Duodenal mucosa (tissue), 2 donors: ENCODE results near the gene FCHO1.

Source experiments
- H3K27ac ChIP-seq: one replicate; pipeline ENCODE4 v1.7.0; 2013; ENCODE audit warnings: low read depth, low read length
- H3K27me3 ChIP-seq, 2 donors: one replicate each; pipeline ENCODE4 v1.7.0; 2013; ENCODE audit warnings: low read length in 2 of 2, control low read depth in 1 of 2; ENCODE audit not compliant: insufficient read depth in 2 of 2, control insufficient read depth in 1 of 2
- H3K36me3 ChIP-seq, 2 donors: one replicate each; pipeline ENCODE4 v1.7.0; 2013; ENCODE audit warnings: low read length in 2 of 2, control low read depth in 1 of 2; ENCODE audit not compliant: insufficient read depth in 2 of 2, control insufficient read depth in 1 of 2
- H3K4me1 ChIP-seq, 2 donors: one replicate each; pipeline ENCODE4 v1.7.0; 2013; ENCODE audit warnings: low read length in 2 of 2, control low read depth in 1 of 2; ENCODE audit not compliant: insufficient read depth in 2 of 2, control insufficient read depth in 1 of 2
- H3K4me3 ChIP-seq, 2 donors: one replicate each; pipeline ENCODE4 v1.7.0; 2013; ENCODE audit warnings: low read length in 2 of 2, low read depth in 1 of 2
- H3K9ac ChIP-seq, 2 donors: one replicate each; pipeline ENCODE4 v1.7.0; 2013; ENCODE audit warnings: low read length in 2 of 2, low read depth in 1 of 2
- H3K9me3 ChIP-seq, 2 donors: one replicate each; pipeline ENCODE4 v1.7.0; 2013; ENCODE audit warnings: low read length in 2 of 2, control low read depth in 1 of 2; ENCODE audit not compliant: control insufficient read depth in 1 of 2

Gene FCHO1

GRCh38 chr19:17751912-17752273 lies 616 bp downstream of the FCHO1 start:
- H3K9me3 ChIP-seq = no peaks in the 10 kb centered on the region
- no peaks in the 10 kb centered on the region for H3K36me3 ChIP-seq
- no peaks in the 10 kb centered on the region for H3K27me3 ChIP-seq
- peak overlapping the region in 1 of 2 donors; percentile 29 for H3K9ac ChIP-seq
- H3K27ac ChIP-seq = peak overlapping the region; percentile 13
- H3K4me3 ChIP-seq = peak overlapping the region; percentile 46 to 51
- H3K4me1 ChIP-seq = peaks cover 6 to 23% of the 10 kb centered on the region in 2 donors

- Histone ChIP-seq H3K27ac (no peak overlapping the region), H3K27me3 (no peaks in the 10 kb centered on the region), H3K4me1 (peaks cover 10 to 23% of the 10 kb centered on the region in 2 donors), H3K36me3 (no peaks in the 10 kb centered on the region), H3K9ac (no peak overlapping the region), H3K9me3 (no peaks in the 10 kb centered on the region), H3K4me3 (no peak overlapping the region)
Observed at GRCh38 chr19:17752865-17753639, 1.8 kb downstream of the FCHO1 start.

- no peak overlapping the region for H3K27ac ChIP-seq
- no peak overlapping the region for H3K9ac ChIP-seq
- no peaks in the 10 kb centered on the region for H3K9me3 ChIP-seq
- no peaks in the 10 kb centered on the region for H3K36me3 ChIP-seq
- no peak overlapping the region for H3K4me3 ChIP-seq
- H3K4me1 ChIP-seq = peaks cover 10 to 18% of the 10 kb centered on the region in 2 donors
- H3K27me3 ChIP-seq = no peaks in the 10 kb centered on the region
Observed at GRCh38 chr19:17753976-17754375, 2.7 kb downstream of the FCHO1 start.

GRCh38 chr19:17754634-17755442 lies 3.6 kb downstream of the FCHO1 start:
- Histone ChIP-seq H3K9me3 (no peaks in the 10 kb centered on the region), H3K27me3 (no peaks in the 10 kb centered on the region), H3K36me3 (no peaks in the 10 kb centered on the region), H3K27ac (no peak overlapping the region), H3K9ac (no peak overlapping the region), H3K4me1 (peaks cover 10 to 14% of the 10 kb centered on the region in 2 donors), H3K4me3 (no peak overlapping the region)

GRCh38 chr19:17755443-17755890 lies 4.2 kb downstream of the FCHO1 start:
- no peak overlapping the region for H3K9ac ChIP-seq
- no peak overlapping the region for H3K27ac ChIP-seq
- H3K4me3 ChIP-seq = no peak overlapping the region

GRCh38 chr19:17755977-17756670 lies 4.8 kb downstream of the FCHO1 start:
- Histone ChIP-seq H3K4me3 (no peak overlapping the region), H3K4me1 (peaks cover 10% of the 10 kb centered on the region in 2 donors), H3K9ac (no peak overlapping the region)

More at GRCh38 chr19:17755443-17755890, 4.2 kb downstream of the FCHO1 start:
- Histone ChIP-seq H3K36me3 (no peaks in the 10 kb centered on the region), H3K4me1 (peaks cover 10% of the 10 kb centered on the region in 2 donors), H3K9me3 (no peaks in the 10 kb centered on the region), H3K27me3 (no peaks in the 10 kb centered on the region)

GRCh38 chr19:17757125-17757524 lies 5.8 kb downstream of the FCHO1 start:
- no peaks in the 10 kb centered on the region for H3K36me3 ChIP-seq
- H3K9me3 ChIP-seq = no peaks in the 10 kb centered on the region
- H3K9ac ChIP-seq = no peak overlapping the region
- no peak overlapping the region for H3K4me3 ChIP-seq
- H3K27ac ChIP-seq = no peak overlapping the region
- no peaks in the 10 kb centered on the region for H3K27me3 ChIP-seq
- peaks cover 10% of the 10 kb centered on the region in 2 donors for H3K4me1 ChIP-seq

More at GRCh38 chr19:17755977-17756670, 4.8 kb downstream of the FCHO1 start:
- no peak overlapping the region for H3K27ac ChIP-seq
- no peaks in the 10 kb centered on the region for H3K36me3 ChIP-seq
- no peaks in the 10 kb centered on the region for H3K27me3 ChIP-seq
- H3K9me3 ChIP-seq = no peaks in the 10 kb centered on the region

- Histone ChIP-seq H3K27ac (no peak overlapping the region), H3K9ac (no peak overlapping the region), H3K36me3 (no peaks in the 10 kb centered on the region), H3K9me3 (no peaks in the 10 kb centered on the region), H3K4me3 (no peak overlapping the region), H3K27me3 (no peaks in the 10 kb centered on the region), H3K4me1 (peaks cover 10% of the 10 kb centered on the region in 2 donors)
Observed at GRCh38 chr19:17758515-17758914, 7.2 kb downstream of the FCHO1 start.

GRCh38 chr19:17761148-17761547 lies 9.9 kb downstream of the FCHO1 start:
- Histone ChIP-seq H3K27ac (no peak overlapping the region), H3K4me3 (no peak overlapping the region), H3K27me3 (no peaks in the 10 kb centered on the region), H3K4me1 (peaks cover 5 to 11% of the 10 kb centered on the region in 2 donors), H3K9me3 (no peaks in the 10 kb centered on the region), H3K9ac (no peak overlapping the region), H3K36me3 (no peaks in the 10 kb centered on the region)
